GM23248 (cell line): ENCODE results near the gene PLCH1.

Source experiments
- EZH2 ChIP-seq: fragments of 200-600 bp; sonication (generic); IDR thresholded peaks from 2 replicates; pipeline ENCODE4 v1.6.1; 2018; ENCODE audit warnings: antibody characterized with exemption, mild to moderate bottlenecking; ENCODE audit not compliant: insufficient read depth, poor library complexity, severe bottlenecking
- EZH2phosphoT487 ChIP-seq: fragments of 200-600 bp; sonication (generic); IDR thresholded peaks from 2 replicates; pipeline ENCODE4 v1.6.1; 2018; ENCODE audit warnings: antibody characterized with exemption, moderate library complexity, mild to moderate bottlenecking, low read depth; ENCODE audit not compliant: insufficient read depth

DNA sequence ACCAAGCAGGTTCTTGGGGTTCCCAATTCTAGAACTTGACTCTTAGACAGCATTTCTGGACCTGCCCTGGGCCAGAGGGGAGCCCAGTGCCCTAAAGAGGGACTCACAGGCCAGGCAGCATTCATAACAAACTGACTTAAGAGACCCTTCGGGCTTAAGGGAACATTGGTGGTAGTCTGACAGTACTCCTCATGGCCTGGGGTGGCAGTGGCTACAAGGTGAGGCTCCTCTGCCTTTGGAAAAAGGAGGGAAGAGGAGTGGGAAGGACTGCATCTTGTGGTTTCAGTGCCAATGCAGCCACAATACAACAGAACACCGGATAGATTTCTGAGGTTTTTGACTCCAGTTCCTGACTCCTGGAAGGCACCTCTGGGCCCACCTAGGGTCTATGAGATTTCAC is 279.2 kb downstream of the PLCH1 start:
- no peak for TF ChIP-seq EZH2phosphoT487
- TF ChIP-seq EZH2 = no peak
